HPDE6-E6E7 (cell line): ENCODE data around the gene CAMK2A.
"Not testable (repeated sequence)": the region's sequence is repeated elsewhere in the genome, so short reads cannot be mapped to it uniquely, and the experiment has no call there.

Experiments
- DNase-seq: peaks from one replicate; pipeline ENCODE4 v3.0.0; 2011; ENCODE audit warnings: missing footprints; ENCODE audit errors: extremely low spot score

The CAMK2A gene

DNA sequence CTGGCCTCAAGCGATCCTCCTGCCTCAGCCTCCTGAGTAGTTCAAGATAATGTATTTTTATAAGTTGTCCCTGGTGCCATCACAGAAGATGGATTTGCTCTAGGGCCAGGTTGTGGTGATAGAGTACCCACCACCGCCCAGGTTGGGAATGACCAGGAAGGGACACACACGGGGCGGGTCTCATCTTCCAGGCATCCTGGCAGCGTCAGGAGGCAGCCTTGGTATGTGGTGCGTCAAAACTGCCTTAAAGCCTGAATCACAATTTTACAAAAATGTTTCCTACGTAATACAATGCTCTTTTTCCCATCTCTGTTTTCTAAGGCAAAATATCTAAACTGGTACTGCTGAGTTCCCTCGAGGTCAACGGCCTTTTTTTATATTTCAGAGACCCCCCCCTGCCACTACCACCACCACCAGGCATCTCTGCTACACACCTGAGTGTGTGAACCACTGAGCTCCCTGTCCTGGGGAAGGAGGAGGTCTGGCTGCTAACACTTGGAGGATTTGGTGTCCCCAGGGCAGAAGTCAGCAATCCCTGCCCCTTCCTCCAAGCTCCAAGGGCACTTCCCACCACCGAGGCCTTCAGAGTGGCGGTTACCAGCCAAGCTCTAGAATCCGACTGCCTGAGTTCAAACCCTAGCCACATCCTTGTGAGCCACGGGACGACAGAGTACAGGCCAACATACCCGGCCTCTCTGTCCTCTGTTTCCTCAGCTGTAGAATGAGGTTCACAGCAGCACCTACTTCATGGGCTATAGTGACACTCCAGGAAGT is 52.4 kb downstream of the CAMK2A start:
- DNase-seq, result no peak

DNA sequence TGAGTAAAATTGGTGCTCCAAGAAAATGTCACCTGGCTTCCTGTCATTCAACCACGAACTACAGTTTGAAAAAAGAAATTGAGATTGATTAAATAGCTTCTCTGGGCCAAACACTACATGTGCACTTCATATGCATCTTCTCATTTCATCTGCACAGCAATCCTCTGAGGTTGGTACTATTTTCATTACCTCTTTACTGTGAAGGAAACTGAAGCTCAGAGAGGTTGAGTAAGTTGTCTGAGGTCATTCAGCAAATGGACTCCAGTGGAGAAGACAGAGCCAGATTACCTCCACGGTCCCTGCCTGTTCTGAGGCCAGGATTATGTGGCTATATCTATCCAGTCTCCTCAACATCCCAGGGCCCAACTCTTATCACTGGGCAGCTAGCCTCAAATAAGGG is 53.3 kb downstream of the CAMK2A start:
- DNase-seq, result no peak

DNA sequence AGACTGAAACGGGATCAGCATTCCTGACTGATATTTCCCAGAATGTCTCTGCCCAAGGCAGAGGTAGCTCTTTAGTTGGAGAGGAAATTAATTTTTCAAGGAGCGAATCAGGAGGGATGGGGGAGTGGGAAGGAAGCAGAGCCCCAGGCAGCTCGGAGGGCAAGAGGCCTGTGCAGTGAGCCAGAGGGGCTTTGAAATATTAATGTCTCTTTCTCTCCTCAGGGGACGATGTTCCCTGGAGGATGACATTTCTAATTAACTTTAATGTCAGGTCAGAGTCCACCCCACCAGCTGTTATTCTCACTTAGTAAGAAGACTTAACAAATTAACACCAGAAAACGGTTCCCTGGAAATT is 54.1 kb downstream of the CAMK2A start:
- DNase-seq, result no peak

DNA sequence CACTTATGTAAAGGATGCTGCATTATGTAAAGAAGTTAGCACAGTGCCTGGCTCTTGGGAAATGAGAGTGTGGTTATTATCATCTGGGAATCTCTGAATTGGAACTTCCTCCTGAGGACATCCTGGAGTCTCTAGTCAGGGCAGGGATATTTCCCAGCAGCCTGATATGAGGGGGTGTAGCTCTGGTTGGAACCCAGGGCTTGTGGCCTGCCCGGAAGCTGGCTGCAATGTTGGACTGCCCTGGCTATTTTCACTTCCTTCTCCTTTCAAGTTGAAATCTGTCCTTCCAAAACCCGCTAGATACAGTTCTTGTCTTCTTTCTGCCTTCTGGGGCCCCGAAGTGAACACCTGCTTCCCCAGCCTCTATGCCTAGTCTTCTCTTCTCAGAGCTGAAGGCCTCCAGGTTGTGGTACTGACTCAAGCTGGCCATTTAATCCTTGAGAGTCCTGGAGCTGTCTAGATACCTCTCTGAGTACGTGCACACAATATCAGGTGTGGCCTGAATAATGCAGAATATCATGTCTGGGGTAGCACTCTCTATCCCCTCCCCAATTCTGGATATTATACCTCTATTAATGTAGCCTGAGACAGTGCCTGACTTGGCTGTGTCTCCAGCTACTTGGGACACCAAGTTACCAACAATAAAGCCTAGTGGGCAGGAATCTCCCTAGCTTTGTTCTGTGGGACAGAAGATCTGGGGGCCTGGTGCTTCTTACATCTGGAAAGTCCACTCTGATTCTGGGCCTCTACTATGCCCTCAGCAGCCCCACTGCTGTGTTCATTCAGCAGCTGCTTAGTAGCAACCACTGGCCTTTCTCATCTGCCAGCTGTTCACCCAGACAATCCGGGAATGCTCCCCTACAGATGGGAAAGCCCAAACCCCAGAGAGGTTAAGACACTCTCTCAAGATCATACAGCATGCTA is 54.7 kb downstream of the CAMK2A start:
- no peak for DNase-seq

DNA sequence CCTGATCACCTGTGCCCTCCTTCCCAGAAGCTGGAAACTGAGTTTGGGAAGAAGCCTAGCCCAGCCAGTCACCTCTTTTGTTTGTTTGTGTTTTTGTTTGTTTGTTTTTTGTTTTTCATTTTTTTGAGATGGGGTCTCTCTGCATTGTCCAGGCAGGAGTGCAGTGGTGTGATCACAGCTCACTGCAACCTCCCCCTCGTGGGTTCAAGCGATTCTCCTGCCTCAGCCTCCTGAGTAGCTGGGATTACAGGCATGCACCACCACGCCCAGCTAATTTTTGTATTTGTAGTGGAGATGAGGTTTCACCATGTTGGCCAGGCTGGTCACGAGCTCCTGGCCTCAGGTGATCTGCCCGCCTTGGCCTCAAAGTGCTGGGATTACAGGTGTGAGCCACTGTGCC is 55.9 kb downstream of the CAMK2A start:
- DNase-seq, result not testable (repeated sequence)

DNA sequence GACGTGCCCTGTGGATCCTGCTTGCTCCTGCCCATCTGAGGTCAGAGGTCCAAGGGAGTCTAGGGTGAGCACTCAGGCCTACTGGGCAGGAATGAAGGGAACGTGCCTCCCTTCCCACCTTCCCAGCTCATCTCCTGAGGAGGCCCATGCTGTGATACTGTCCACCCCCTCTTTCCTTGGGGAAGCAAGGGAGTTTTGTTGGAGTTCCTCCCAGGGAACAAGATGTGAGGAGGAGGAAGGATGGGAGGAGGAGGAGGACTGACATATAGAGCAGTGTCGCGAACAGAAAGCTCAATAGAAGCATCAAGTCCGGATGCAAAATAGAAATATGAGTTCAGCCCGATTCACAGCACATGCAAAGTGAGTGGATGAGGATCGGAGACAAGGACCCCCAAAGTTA is 58.7 kb downstream of the CAMK2A start:
- no peak for DNase-seq

DNA sequence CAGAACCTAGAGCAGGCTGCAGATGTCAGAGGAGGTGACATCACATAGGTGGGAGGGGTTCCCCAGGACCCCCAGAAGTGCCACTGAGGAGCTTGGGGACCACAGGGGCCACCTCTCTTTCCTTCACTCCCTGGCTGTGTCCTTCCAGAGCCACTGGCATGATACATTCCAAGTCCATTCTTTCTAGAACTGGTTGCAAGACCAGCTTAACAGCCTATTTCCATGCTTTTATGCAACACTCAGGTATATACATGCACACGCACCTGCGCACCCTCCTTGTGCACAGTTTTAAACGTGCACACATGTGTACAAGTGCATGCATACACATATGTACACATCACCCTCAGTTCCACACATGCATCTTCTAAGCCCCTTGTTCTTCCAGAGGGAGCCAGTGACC is 60.0 kb downstream of the CAMK2A start:
- DNase-seq, result no peak

DNA sequence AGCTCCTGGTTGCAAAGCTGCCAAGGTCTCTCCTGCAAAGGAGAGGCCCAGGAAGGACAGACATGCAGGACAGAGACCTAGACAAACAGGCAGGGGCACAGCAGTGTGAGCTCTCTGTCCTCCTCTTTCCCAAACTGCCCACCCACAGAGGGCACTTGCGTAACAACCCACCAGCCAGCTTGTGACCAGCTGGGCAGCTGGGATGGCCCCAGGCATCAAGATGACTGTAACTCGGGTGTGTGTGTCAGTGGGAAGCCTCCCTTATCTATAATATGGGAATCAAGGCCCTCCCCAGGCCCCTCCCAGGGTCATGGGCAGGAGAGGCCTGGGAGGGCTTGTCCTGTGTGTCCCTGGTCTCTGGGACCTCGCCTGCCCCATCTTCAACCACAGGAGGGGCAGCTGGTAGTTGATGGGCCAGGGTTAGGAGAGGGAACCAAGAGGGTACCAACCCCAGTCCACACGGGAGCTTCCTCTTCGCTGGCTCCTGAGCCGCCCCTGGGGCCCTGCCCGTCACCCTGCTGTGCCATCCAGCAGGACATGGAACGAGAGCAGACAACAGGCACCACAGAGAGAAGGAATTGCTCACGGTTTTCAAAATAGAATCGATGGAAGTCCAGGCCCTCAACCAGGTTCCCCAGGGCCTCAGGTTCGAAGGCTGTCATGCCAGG is 61.8 kb downstream of the CAMK2A start:
- DNase-seq, result no peak

DNA sequence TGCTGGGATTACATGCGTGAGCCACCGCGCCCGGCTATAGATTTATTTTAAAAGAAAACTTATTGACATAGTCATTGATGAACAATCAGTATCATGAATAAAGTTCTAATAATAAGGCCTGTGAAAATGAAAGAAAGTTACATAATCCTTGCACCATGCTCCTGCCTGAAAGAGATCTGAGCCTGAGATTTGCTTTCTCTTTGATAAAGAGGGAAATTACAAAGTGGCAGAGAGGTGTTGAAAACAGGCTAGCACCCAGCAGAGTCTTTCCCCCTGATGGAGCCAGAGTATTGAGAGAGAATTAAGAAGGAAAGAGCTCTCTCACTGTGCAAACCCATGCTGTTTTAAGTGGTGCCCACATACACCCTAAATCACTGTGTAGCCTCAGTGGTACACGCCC is 62.5 kb downstream of the CAMK2A start:
- no peak for DNase-seq

DNA sequence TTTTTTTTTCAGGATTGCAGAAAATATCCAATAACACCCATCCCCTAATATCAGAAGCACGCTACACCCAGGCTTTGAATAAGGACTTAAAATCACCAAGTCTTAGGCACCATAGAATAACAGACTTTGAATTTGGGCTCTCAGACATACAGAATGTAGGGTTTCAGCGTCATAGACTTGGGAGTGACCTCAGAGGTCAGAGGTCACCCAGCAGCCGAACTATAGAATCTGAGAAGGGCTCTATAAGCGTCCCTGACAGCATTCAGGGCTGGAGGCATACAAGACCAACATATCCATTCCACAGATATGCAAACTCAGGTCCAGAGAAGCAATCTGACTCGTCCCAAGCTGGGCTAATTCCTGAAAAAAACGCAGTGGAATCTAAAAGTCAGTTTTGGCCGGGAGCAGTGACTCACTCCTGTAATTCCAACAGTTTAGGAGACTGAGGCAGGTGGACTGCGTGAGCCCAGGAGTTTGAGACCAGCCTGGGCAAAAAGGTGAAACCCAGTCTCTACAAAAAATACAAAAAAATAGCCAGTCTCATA is 65.0 kb downstream of the CAMK2A start:
- DNase-seq, result no peak

DNA sequence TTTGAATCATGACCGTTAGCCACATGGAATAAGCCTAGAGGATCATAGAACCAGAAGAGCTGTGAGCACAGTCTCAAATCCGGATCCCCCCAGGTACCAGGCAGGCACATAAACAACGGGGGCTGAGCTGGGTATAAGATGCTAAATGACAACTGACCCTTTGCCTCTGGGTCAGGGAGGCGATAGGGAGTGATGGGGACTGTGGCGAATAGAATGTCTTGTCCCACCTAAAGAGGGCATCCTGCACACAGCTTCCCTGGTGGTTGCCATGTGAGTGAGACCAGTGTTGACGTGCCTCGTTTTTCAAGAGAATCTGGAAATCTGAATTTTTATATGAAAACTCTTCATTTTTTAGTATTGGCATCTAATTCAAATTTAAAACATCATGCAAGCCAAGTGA is 66.1 kb downstream of the CAMK2A start:
- DNase-seq, result no peak

DNA sequence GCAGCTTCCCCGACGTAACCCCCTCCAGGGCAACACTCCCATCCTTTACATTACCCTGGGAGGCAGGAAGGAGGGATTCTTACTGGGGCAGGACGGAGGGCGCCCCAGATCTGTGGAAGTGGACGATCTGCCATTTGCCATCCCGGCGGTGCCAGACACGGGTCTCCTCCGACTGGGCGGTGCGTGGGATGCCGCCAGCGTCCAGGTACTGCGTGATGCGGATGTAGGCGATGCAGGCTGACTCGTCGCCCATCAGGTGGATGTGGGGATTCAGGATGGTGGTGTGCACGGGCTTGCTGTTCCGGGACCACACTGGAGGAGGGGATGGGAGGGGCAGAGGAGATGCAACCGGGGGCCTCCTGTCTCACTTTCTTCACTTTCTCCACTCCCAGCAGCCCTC is 66.7 kb downstream of the CAMK2A start:
- DNase-seq, result no peak

DNA sequence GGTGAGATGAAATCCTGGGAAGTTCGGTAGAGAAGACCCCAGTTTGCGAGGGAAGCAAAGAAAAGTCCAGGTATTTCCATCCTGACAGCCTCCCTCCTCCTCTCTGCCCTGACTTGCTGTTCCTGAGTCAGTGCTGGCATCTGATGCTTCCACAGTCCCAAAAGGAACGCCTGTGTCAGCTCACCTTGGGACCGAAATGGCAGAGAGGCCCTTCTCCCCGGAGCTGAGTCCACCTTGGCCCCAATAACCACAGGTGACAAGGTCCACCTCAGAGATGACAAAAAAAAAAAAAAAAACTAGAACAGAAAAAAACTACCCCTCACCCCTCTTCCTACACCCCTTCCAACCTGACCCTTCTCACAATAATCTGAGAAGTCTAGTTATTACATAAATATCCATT is 68.1 kb downstream of the CAMK2A start:
- no peak for DNase-seq

DNA sequence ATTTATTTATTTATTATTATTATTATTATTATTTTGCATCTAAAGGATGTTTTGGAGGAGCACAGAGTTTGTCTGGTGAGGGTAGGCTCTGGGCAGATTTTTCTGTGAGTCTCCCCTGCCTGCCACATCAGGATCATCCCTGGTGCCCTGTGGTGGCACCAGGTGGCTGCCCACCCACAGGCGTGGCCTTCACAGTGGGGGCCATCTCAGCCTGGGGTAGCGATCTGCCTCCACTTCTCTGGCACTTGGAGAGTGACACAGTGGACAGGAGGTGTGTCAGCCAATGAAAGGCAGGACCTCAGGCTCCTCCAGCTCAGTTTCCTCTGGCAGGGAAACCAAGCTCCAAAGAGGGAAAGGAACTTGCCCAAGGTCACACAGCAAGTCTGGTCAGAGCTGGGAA is 69.7 kb downstream of the CAMK2A start:
- DNase-seq, result no peak

DNA sequence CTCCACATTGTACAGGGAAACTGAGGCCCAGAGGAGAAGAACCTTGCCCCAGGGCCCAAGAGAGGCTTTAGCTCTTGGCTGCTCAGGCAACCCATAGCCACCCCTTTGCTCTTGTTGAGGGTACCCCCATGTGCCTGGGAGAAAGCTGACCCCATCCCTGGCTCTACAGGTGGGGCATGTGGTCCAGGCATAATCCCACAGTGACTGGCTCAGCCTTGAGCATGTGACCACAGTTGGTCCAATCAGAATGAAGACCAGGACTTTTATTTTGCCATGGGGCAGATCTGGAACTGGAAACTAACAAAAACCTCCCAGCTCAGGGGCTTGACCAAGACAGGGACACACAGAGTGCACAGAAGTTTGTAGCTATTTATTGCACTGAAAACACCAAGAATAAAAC is 70.4 kb downstream of the CAMK2A start:
- DNase-seq, result no peak

DNA sequence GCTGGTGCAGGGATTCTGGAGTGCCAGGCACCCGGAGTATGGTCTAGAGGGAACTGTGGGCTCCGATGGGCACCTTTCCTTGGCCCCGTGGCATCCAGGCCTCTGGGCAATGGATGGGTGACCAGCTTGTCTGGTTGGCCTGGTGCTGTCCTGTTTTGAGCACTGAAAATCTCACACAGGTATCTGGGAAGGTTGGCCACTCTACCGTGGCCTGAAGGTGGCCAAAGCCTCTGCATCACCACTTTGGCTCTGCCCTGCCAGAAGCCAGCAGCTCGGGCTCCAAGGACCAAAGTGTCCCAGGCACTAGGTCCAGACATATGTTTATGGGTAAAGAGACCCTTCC is 70.9 kb downstream of the CAMK2A start:
- no peak for DNase-seq

DNA sequence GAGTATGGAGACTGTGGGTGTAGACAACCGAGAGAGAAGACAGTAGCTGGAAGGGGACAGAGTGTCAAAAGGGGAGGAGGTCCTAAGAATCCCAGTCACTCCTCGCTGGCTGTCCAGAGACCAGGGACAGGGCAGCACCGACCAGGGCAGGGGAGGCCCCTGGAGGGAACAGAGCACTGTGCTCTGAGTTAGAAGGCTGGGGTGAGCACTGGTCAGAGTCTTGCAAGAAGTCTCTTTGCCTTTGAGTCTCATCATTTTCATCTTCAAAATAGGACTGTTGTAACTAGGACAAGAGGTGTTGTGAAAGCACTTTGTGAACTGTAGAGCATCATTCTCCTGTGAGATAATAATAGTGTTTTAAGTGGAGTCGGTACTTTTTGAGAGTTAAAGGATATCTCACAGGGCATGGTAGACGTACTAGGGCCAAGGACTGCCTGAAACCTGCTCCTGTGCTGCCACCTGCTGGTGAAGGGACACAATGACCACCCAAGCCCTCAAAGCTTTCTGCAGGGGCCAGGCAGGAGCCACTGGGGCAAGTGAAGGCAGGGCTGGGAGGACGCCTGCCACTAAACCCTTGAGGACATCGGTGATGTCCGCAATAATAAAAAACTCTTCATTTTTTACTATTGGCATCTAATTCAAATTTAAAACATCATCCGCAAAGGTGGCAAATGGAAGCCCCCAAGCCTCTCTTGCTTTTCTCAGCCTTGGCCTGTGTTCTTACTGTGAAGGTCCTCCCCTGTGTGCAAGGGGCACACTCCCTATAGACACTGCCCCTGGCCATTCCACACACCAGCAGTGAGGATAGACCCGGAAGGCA is 71.5 kb downstream of the CAMK2A start:
- DNase-seq, result peak; percentile 82

DNA sequence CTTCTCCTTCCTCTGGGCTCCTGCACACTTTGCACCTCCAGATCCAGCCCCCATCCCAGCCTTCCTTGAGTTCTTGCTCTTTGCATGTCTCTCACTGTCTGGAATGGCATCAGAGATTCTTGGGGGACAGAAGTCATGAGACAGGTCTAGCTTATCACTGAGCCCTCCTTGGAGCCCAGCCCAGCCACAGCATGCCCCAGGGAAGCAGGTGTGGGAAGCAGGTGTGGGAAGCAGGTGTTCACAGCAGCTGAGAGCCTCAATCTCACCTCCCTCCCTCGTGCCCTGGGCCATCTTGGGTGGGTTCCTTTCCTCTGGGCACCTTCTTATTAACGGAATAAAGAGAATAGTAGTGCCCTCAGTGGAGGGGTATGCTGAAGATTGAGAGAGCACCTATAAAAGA is 72.5 kb downstream of the CAMK2A start:
- DNase-seq, result no peak

DNA sequence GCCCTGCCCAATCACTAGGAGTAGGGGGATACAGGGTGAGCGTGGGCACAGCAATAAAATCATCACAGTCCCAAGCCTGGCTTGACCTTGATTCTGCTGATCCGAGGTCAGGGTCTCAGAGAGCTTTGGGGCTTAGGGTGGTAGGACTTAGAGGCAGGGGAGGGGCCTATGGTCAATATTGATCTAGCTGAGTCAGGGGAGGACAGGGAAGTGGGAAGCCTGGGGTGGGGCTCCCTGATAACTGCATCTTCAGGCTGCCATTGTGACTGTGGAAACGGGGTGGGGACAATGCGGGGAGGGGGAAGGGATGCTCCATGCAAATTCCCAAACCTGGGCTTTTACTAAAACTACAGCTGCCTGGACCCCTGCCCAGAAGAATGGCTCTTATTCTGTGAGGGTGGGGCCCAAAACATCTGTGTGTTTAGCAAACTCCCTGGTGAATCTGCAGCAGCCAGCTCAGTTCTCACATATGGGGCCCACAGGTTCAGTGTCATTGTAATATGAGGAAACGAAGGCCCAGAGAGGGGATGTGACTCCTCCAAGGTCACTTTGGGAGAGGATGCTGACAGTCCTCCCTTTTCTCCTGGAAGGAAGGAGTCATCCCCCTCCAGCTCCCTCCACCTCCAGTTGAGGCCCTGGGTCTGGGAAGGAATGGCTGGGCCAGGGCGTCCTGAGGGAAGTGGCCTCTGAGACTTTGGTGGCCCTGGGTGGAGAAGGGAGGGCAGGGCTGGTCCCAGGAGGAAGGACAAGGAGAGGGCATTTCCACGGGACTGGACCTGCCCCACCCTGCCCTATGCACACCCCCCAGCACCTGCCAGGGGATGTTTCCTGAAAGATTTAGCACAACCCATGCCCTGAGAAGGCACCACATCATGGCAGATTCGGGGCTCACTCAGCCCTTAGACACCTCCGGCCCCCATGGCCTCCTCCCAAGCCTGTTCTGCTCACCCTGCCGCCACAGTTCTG is 73.3 kb downstream of the CAMK2A start:
- DNase-seq, result no peak

DNA sequence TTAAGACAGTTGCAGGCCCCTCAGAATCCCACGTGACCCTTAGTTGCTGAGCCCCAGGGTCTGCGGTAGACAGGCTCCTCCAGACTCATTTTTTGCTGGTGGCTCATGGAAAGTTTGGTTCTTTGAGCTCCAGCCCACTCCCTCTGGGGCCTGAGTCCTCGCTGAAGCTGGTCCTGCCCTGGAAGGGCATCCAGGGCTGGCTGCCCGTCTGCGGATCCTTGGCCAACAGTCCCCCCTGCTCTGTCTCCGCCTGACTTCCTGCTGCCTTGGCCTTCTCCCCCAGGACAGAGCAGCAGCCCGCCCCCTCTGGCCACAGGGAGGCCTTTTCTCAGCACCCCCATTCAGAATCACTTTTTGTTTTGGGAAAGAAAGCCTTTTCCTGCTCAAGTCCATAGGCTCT is 75.3 kb downstream of the CAMK2A start:
- no peak for DNase-seq
